GM21360 (cell line): Measurements from ENCODE around the gene BHLHE23.

ENCODE experiments used
- ATAC-seq: cut with Tn5 transposase; IDR thresholded peaks from one replicate; pipeline ENCODE4 v1.9.1; 2021; ENCODE audit warnings: mild to moderate bottlenecking, moderate library complexity; ENCODE audit not compliant: unreplicated experiment

BHLHE23 gene

GRCh38 chr20:63009988-63010769, 3.4 kb upstream of the BHLHE23 start:
- peak; percentile 49 for ATAC-seq

DNA sequence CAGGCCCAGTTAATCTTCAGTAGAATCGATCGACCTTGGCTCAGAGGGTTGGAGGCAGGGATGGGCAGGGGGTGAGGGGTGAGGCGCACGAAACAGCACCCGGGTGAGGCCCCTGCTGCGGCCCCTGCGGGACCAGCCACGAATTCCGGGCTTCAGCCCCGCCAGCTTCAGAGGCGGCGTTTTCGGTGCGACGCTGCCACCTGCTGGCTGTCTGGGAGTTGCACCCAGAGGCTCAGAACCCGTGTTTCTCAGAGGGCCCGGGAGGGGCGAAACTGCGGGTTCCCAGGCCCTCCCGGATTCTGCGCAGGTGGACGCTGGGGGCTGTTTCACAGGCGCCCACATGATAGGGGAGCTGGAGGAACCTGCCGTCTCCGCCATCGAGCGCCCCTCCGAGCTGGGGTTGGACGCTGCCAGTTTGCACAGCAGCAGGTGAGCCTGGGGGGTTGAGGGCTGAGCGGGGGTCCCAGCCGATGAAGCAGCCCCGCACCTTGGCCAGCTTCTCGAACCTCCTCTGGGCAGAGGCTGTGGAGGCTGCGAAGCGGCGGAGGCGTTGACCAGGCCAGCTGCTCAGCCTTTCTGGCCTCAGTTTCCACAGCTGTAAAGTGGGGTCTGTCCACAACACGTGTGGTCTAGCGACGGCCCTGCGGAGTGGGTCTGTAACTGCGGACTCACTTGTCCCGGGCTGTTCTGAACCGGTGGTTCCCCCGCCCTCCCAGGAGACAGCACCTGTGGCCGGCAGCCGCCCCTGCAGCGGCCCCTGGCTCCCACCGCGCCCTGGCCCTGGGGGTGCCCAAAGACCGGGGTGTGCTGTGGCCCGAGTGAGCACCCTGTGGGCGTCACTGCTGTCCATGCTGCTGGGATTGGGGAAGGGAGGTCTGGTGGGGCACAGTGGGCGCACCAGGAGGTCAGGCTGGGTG, 2.5 kb upstream of the BHLHE23 start:
- peak; percentile 45 for ATAC-seq

DNA sequence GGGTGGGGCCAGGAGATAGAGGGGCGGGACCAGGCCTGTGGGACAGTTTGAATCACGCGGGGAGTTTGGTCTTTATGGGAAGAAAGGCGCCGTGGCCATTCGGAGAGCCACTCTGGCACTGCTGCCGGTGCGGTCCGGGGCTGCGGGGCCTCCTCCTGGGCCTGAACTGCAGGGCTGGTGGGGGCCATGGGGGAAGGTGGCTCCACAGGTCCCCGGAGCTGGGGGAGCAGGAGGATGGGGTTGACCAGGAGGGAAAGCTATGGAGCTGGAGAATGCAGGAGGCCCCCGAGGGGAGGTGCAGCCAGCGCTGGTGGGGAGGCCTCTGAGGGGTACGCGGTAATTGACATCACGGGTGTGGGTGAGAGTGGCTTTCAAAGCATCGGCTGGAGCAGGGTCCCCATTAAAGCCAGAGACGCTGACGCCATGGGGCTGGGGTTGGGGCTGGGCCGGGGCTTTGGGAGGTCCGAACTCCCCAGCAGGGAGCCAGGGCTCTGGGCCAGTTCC, 1.8 kb upstream of the BHLHE23 start:
- no peak for ATAC-seq

GRCh38 chr20:63007646-63008488, 1.1 kb upstream of the BHLHE23 start:
- ATAC-seq, result no peak

- ATAC-seq, result no peak
Observed at GRCh38 chr20:63007360-63007645, 539 bp upstream of the BHLHE23 start.

DNA sequence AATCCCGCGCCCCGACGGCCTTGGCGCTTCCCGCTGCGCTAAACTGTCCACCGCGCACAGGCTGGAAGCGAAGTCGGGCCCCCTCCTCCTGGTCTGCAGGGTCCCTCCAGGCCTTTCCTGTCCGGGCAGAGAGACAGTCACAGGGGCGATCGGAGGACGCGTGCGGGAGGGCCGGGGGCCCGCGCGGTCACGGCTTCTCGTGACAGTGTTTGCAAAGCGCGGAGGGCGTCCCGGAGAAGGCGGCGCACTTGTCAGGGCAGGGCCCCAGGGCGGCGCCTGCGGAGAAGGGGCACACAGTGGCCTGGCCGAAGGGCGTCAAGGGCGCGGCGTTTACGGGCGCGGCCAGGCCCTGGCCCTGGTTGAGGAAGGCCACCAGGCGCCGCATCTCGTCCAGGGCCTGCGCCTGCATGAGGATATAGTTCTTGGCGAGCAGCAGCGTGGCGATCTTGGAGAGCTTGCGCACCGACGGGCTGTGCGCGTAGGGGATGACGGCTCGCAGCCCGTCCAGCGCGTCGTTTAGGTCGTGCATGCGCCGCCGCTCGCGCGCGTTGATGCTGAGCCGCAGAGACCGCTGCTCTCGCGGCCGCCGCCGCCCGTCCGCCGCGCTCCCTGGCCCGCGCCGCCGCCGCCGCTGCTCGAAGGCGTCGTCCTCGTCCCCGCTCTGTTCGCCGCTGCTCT, 763 bp downstream of the BHLHE23 start:
- ATAC-seq, result no peak

DNA sequence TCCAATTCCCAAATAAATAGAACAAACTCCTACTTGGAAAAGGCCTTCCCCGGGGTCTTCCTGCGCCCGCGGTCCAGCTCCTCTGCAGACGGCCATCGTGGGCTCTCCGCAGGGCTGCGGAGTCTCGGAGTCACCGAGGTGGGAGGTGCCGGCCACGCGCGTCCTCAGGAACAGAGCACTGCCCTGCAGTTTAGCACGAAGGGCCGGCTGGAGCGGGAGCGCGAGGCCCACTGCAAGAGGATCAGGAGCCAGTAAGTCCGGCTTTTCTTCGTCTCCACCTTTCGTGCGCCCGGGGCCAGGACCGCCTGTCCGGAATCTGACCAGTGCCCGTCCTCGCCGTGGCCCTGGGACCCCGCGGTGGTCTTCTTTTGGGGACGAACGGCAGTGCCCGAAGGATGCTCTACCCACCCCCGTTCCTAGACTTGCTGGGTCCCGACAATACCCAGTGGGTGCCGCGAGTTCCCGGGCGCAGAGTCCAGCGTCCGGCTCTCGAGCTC, 1.4 kb downstream of the BHLHE23 start:
- no peak for ATAC-seq

DNA sequence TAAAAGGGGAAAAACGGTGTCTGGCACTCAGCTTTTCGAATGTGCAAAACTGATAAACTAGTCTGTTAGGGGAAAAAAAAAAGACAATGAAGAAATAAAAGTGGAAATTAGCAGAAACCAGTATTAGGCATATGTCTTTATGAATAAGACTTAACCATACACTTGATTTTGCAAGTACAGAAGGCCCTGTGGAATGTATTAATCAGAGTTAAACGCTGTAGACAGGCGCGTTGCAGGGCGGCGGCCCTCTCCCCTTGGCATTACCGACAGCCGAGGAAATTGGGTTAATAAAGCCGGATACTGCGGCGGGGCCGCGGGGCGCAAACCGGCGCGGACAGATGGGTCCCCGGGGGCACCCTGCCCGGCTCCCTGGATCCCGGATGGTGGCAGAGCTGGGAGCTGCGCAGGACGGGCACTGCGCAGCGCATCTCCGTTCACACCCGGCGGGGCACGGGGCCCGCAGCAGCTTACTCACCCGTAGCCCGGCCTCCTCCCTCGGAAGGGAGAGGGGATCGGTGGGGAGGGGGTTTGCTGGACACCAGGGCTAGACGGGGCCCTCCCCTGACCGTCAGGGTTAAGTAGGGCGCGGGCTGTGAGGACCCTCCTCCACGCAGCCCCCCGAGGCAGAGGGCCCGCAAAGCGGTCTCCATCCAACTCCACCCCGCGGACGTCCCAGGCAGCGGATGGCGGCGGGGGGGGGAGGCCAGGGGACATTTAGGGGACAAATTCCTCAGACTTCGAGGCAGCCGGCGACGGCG, 2.0 kb downstream of the BHLHE23 start:
- ATAC-seq, result no peak

GRCh38 chr20:63003546-63003945, 3.2 kb downstream of the BHLHE23 start:
- ATAC-seq, result no peak

- ATAC-seq, result no peak
Observed at GRCh38 chr20:63002511-63002910, 4.3 kb downstream of the BHLHE23 start.

DNA sequence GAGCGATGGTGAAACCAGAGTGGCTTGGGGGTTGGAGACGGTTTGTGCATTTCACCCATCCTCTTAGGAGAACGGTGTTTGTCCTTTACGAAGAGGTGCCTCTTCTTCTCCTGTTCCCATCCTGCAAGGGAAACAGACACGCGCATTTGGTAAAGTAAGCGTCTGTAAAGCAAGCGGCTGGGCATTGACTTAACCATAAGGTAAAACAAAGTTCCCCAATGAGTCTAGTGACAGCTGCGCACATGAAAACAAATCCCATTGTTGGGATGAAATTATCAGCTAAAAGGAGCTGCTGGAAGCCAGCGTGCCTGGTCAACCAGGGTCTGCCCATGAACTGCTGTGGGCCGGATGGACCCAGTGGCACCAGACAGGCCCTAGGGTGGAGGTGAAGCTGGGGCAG, 5.8 kb downstream of the BHLHE23 start:
- no peak for ATAC-seq

DNA sequence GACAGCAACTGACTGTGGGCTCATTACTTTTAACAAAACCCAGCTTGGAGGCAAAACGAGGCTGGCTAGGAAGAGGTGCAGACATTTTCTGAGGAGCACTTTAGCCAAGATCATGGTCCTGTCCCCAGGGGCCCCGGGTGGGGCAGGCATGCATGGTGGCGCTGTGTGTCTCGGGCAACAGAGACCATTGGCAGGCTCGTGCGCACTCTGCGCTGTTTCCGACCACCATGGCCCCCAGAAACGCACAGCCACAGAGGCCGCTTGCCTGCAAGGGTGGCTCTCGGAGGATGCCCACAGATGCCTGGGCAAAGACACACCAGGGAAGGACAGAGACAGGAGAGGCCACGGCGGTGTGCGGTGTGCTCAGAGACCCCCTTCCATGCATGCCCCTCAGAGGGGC, 6.7 kb downstream of the BHLHE23 start:
- ATAC-seq, result no peak

- no peak for ATAC-seq
Observed at GRCh38 chr20:62999580-62999979, 7.2 kb downstream of the BHLHE23 start.

DNA sequence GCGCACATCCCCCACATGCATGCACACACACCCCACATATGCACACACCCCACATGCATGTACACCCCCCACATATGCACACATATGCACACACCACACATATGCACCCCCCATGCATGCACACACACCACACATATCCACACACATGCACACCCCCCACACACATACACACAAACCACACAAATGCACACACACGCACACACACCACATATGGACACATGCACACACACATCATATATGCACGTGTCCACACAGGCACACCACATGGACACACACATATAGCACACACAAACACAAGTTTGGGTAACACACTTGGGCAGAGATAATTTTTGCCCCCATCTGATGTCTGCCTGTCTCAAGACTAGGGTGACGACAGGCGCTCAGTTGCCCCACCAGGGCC, 8.3 kb downstream of the BHLHE23 start:
- ATAC-seq, result no peak

GRCh38 chr20:62997417-62998035, 9.2 kb downstream of the BHLHE23 start:
- ATAC-seq, result no peak

- no peak for ATAC-seq
Observed at GRCh38 chr20:62996596-62996982, 10.2 kb downstream of the BHLHE23 start.

DNA sequence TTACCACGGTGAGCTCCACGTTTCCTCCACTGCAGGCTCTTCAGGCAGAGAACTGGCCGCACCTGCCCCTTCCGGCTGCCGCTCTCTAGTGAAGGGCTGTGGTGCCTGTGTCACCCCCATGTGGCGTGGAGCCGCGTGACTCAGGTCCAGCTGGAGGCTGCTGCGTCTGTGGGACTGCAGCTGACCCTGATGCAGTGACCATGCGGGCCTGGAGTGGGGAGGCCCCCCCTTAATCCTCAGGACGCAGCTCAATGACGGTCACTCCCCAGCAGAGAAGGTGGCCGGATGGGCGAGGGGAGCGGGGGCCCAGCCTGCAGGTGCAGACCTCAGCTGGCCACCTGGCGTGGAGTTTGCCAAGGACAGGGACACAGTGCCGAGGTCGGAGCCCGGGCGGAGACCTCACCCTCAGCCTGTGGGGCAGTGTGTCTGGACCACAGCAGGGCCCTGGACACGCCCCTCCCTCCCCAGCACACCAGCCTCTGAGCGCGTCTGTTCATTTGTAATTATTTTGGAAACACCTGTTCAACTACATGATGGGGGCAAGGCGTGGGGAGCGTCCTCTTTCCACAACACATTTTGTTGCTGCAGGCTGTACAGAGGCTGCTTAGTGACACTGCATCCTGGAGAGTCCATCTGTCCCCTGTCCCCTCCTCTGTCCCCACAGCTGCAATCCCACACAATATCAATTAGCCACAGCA, 10.7 kb downstream of the BHLHE23 start:
- ATAC-seq, result no peak

- no peak for ATAC-seq
Observed at GRCh38 chr20:62995481-62995880, 11.3 kb downstream of the BHLHE23 start.

- no peak for ATAC-seq
Observed at GRCh38 chr20:62994869-62995281, 11.9 kb downstream of the BHLHE23 start.
